ENCODE measurements around the gene ZDHHC19.
"Not testable (repeated sequence)": the region's sequence is repeated elsewhere in the genome, so short reads cannot be mapped to it uniquely, and the experiment has no call there.

ZDHHC19 gene, protein sequence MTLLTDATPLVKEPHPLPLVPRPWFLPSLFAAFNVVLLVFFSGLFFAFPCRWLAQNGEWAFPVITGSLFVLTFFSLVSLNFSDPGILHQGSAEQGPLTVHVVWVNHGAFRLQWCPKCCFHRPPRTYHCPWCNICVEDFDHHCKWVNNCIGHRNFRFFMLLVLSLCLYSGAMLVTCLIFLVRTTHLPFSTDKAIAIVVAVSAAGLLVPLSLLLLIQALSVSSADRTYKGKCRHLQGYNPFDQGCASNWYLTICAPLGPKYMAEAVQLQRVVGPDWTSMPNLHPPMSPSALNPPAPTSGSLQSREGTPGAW

DNA sequence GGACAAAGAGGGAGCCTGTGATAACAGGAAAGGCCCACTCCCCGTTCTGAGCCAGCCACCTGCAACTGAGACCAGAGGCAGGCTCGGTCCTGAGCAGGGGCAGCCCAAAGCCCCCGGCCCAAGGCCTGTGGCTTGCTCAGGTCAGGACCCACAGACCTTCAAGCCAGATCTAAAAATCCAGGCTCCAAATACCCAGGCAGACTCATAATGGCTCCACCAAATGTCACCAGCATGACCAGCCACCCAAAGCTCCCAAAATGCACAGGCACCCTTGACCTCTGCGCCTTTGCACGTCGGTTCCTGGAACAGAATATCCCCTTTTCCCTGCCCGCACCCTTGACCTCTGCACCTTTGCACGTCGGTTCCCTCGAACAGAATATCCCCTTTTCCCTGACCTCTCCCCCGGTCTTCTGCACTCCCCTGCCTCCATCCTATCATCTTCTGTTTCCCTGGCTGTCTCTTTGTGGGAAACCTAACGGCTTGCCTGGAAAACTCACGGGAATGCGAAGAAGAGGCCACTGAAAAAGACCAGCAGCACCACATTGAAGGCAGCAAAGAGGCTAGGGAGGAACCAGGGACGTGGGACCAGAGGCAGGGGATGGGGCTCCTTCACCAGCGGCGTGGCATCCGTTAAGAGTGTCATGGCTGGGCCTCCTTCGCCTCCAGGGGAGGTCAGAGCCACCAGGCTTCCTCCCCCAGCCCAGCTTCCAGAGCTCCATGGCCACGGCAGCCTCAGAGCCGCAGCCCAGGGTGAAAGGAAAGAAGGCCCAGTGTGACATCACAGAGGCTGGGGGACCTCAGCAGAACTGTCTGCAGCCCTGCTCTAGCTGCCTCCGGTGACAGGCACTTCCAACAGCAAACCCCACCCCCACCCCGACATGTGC, at the start of gene ZDHHC19:
TSS of gene ZDHHC19 (minus strand) at position 728 of the 884 bp plus-strand sequence. CDS start at position 643, 85 bp downstream.
- DNase-seq (ENCODE audit: low read depth in 2 of 2): no peak

DNA sequence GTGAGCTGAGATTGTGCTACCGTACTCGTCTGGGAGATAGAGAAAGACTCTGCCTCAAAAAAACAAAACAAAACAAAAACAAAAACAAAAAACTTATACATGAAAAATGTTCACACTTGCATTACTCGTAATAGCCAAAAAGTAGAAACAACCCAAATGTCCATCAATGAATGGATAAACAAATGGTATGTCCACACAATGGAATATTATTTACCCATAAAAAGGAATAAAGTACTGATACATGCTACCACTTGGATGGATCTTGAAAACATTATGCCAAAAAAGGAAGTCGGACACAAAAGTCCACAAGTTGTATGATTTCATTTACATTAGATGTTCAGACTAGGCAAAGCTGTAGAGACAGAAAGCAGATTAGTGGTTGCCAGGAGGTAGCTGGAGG, 49.6 kb upstream of the ZDHHC19 start:
- DNase-seq (ENCODE audit: low read depth in 2 of 2): no peak

DNA sequence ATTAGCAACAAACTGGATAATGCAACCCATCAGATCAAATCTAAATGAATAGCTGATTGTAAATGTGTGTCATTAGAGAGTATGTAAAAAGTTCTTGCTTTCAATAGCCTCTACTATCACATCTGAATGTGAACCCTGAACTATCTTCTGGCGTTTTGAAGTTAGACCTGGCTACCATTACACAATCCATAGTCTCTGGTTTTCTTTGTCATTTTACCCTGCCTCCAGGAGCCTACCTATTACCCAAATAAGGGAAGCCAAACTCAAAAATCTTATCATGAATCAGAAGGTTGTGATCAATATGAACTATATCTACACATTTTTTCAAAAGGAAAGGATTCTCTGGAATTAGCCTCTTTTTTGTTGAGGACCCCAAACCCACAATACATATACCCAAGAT, 44.6 kb upstream of the ZDHHC19 start:
- DNase-seq (ENCODE audit: low read depth in 2 of 2): no peak

DNA sequence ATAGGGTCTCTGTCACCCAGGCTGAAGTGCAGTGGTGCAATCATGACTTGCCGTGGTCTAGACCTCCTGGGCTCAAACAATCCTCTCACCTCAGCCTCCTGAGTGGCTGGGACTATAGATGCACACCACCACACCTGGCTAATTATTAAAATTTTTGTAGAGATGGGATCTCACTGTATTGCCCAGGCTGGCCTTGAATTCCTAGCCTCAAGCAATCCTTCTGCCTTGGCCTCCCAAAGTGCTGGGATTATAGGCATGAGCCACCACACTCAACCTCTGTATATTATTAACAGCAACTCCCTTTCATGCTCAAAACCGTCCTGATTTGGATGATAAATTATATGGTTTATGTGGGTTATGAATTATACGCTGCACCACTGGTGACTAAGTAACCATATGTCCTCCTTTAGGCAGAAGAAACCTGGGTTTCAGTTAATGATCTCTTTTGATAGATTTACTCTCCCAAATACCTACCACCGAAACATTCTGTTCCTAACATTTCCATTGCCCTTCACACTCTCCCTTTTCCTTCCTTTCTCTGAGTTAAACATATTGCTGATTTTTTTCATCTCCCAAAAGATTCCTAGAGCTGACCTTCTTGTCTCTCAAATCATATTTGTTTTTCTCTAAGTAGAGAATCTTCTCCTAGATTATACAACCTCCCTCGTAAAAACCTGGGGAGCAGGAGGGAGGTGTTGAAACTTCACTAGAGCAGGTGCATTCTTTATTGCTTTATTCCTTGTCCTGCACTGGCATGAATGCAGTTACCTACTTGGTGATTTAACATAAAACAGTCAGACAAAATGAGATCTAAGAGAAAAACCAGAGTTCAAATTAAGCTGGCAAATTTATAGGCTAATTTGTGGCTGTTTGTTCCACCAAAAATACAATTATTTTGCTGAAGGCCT, 43.4 kb upstream of the ZDHHC19 start:
- no peak for DNase-seq (ENCODE audit: low read depth in 2 of 2)

DNA sequence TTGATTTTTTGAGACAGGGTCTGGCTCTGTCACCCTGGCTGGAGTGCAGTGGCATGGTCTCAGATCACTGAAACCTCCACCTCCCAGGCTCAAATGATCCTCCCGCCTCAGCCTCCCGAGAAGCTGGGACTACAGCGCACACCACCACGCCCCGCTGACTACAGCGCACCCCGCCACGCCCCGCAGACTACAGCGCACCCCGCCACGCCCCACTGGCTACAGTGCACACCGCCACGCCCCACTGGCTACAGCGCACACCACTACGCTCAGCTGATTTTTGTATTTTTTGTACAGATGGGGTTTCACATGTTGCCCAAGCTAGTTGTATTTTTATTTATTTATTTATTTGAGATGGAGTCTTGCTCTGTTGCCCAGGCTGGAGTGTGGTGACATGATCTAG, 40.7 kb upstream of the ZDHHC19 start:
- no peak for DNase-seq (ENCODE audit: low read depth in 2 of 2)

DNA sequence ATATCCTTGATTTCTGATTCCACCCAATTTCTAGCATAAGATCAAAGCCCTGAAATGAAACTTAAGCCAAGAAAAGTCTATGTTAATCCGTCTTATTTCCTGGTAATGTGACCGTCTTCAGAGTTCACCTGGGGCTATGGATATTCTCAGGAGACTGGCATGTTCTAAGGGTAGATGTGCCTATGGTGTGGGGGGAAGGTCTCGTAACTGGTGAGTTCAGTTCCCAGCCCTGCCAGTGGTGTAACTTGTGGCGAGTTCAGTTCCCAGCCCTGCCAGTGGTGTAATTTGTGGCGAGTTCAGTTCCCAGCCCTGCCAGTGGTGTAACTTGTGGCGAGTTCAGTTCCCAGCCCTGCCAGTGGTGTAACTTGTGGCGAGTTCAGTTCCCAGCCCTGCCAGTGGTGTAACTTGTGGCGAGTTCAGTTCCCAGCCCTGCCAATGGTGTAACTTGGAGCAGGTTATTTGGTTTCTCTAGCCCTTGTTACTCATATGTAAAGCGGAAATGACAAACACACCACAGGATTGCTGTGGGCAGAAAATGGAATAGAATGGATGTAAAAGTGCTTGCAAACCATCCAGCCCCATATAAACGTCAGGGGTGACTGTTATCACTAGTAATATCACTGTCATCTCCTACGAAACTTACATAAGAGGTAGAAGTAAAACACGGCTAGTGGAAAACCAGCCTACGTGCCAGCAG, 35.6 kb upstream of the ZDHHC19 start:
- DNase-seq (ENCODE audit: low read depth in 2 of 2): no peak

DNA sequence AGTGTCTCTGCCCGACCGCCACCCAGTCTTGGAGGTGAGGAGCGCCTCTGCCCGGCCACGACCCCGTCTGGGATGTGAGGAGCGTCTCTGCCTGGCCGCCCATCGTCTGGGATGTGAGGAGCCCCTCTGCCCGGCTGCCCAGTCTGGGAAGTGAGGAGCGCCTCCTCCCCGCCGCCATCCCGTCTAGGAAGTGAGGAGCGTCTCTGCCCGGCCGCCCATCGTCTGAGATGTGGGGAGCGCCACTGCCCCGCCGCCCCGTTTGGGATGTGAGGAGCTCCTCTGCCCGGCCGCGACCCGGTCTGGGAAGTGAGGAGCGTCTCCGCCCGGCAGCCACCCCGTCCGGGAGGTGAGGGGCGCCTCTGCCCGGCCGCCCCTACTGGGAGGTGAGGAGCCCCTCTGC, 33.0 kb upstream of the ZDHHC19 start:
- DNase-seq (ENCODE audit: low read depth in 2 of 2): not testable (repeated sequence)

DNA sequence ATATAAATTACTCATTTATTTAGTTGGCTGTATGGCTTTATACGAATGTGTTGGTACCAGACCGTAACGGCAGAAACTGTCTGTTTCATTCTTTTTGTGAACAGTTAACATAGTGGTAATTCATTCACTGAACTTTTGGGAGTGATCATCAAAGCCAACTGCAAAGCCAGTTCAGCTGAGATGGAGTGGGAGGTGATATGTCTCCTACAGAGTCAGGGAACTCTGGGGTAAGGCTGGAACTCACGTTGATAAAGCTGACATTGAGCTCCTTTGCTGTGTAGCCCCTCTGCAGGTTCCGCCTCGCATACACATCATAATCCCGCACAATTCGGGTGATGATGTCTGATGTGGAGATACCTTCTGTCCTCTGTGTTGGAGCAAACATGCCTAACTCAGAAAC, 30.5 kb upstream of the ZDHHC19 start:
- DNase-seq (ENCODE audit: low read depth in 2 of 2): no peak

DNA sequence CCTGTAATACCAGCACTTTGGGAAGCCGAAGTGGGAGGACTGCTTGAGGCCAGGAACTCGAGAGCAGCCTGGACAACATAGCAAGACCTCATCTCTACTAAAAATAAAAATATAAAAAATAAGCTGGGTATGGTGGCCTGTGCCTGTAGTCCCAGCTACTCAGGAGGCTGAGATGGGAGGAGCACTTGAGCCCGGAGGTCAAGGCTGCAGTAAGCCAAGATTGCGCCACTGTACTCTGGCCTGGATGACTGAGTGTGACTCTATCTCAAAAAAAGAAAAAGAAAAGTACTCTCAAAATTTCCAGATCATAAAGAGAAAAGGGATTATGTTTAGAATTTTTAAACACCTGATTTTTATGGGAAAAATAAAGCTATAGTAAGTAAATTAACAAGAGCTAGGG, 29.2 kb upstream of the ZDHHC19 start:
- DNase-seq (ENCODE audit: low read depth in 2 of 2): no peak

DNA sequence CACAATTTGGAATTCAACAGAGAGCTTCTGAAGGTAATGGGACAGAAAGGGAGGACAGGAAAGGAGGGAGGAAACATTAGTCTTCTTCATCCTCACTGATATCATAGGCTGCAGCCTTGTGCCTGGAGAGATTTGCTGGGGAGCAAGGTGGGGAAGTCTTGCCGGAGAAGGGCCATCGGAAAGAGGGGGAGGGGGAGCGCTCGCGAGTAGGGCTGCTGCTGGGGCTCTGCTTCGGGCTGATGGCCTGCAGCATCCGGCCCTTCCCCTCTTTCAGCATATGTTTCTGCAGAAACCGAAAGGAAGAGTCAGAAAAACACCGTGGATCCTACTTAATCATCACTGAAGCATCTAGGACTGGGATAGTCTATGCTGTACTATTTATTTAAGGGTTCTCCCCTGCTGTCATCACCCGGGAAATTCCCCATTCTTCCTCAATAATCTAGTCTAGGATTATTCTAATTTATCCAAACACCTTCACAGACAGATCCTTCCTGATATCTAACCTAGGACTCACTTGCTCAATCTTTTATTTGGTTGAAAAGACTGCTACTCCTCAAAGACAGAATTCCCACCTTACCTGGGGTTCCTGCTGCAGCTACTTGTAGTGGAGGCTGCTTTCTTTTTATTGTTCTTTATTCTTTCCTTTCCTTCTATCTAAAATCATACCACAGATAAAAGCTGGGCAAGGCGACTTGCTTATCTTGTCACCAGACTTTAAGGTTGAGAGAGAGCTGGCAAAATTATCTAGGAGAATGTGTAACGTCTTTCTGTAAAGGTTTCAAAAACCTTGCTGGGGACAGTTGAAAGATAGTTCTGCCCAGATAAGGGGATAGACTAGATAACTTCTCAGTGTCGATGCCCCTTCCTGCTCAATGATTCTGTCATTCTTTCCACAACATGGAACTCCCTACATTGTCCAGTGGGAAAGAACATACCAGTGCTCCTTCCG, 27.7 kb upstream of the ZDHHC19 start:
- no peak for DNase-seq (ENCODE audit: low read depth in 2 of 2)

DNA sequence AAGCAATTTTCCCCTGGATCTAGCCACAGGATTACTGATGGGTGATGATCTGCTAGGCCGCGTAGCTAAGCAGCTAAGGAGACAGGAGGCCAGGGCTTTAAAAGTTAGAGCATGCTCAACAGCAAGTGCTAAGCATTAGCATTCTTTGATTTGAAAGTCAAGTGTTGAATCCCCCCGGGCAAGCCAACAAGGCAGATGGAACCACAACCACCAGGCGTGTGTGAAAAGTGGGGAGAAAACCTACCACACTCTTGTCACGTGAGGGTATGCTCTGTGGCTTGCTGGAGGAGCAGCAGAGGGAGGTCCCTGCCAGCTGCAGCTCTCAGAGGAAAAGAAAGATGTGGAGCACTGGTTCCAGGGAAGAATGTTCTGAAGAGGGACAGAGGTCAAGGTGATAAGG, 26.0 kb upstream of the ZDHHC19 start:
- no peak for DNase-seq (ENCODE audit: low read depth in 2 of 2)

DNA sequence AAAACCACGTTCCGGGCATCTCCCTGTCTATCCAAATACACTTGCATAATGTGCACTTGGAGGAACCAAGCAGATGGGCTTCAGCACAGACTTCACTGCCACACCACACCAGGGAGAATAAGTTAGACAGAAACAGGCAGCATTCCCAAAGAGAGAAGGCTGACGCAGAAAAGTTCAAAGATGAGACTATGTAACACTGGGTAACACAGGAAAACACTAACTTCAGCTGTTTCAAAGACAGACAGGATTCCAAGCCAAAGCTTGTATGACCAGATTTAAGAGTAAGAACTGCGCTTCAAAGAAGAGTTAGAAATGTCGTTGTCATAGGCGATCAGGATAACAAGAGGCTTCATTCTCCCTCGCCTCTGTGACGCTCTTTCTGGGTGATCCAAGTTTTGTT, 25.0 kb upstream of the ZDHHC19 start:
- no peak for DNase-seq (ENCODE audit: low read depth in 2 of 2)

DNA sequence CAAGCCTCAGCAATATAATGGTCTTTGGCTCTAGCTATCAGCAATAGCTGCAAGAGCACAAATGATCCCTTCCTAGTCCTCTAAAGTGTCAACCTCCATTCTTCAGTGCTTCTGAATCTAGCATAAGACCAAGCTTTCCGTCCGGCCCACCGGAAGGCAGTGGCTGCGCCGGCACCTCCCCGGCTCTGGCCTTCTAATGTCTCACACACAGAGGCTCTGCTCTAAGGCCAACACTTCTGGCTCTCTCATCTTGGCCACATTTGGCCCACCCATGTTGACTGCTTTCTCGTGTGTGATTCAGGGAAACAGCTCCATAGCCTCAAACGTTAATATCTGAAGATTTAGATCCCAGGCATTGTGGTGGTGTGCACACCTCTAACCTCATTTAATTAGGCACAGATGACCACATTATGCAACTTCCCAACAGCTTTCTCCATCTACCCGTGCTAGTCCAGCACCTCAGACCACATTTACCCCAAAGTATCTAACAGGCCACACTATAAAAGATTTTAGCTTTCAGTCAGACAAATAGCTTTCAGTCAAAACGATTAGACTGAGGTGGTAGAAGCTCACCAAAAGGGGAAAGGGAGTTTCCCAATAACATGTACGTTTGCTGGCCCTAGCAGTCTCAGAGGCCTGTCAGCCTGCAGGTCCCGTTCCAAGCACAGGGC, 24.4 kb upstream of the ZDHHC19 start:
- DNase-seq (ENCODE audit: low read depth in 2 of 2): no peak

DNA sequence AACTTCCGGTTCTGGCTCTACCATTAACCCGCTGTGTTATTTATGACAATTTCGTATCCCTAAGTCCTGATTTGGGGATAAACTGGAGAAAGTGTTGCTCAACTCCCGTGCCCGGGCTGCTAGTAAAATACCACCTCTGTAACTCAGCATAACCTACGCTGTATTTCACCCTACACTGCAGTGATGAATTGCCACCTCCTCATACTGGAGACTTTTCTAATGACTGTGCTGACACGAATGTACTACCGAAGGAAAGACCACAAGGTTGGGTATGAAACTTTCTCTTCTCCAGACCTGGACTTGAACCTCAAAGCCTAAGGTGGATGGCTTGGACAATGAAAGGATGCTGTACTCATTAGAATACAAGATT, 21.7 kb upstream of the ZDHHC19 start:
- DNase-seq (ENCODE audit: low read depth in 2 of 2): no peak

DNA sequence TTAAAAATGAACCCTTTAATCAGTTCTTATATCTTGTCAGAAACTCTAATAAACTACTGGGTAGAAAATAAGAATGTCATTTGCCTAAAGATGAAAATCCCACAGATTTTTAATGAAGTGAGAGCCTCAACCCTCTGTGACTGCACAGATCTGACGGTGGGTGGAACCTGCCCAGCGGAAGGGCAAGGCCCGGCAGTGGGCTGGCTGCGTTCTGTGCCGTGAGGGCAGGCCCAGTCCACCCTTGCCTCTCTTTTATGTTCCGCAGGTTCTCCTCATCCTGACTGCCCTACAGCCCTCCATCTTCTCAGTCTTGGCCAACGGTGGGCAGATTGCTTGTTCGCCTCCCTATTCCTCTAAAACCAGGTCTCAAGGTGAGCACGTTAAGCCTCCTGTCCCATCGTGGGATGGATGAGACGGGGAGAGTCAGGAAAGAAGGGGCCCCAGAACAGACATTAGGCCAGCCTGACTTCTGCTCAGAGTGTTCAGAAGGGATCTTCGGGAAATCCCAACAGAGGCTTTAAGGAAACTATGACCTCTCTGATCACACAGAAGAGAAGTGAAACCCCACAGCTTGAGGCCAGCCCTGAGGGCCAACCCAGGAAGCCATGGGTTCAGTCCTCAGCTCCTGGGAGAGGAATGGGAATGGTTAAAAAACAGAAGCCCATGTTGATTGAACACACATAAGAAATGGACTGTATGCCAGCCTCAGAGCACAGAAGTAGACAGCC, 21.1 kb upstream of the ZDHHC19 start:
- DNase-seq (ENCODE audit: low read depth in 2 of 2): no peak

DNA sequence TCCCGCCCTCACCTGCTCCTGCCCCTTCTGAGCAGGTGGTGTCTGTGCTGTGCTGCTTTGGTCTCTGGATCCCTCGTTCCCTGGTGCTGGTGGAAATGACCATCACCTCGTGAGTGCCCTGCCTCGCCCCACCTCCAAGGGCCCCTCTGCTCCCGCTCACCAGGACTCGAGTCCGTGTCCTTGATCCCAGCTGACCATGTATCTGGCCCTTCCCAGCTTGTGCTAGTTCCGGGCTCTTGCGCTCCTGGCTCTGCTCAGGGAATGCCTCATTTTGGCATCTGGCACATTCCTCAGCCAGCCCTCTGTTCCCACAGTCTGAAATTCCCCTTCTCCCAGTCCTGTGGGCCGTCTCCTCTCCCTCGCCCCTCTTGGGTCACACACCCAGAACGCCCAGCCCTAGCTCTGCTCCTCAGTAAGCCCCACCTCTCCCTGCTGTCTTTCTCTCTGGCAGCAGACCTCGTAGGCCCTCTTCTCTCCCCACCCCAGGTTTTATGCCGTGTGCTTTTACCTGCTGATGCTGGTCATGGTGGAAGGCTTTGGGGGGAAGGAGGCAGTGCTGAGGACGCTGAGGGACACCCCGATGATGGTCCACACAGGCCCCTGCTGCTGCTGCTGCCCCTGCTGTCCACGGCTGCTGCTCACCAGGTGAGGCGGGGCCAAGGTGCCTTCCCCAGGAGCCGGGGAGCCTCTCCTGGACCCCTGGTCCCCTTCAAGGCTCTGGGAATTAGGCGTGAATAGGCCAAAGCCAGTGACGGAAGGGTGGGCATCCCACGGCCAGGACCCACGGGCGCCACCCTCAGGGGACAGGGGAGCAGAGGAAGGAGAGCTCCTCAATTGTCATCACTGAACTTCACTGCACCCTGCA, 16.7 kb upstream of the ZDHHC19 start:
- DNase-seq (ENCODE audit: low read depth in 2 of 2): no peak

DNA sequence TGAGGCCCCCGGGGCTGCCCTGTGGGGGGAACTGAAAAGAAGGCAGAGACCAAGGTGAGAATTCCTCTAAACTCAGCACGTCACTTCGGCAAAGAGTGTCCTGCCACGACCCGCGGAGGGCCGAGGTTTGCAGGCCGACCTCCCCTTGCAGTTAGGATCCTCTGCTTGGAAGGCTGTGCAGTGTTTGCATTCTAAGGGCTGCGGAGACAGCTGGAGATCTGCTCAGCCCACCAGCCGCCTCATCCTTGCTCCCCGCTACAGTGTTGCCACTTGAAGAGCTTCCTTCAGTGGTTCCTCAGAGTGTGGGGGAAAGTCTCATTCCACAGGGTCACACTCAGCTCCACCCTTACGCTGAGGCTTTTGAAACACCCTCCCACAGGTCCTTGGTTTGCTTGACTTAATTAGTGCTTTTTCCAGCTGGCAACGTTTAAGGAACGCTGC, 15.9 kb upstream of the ZDHHC19 start:
- DNase-seq (ENCODE audit: low read depth in 2 of 2): no peak

DNA sequence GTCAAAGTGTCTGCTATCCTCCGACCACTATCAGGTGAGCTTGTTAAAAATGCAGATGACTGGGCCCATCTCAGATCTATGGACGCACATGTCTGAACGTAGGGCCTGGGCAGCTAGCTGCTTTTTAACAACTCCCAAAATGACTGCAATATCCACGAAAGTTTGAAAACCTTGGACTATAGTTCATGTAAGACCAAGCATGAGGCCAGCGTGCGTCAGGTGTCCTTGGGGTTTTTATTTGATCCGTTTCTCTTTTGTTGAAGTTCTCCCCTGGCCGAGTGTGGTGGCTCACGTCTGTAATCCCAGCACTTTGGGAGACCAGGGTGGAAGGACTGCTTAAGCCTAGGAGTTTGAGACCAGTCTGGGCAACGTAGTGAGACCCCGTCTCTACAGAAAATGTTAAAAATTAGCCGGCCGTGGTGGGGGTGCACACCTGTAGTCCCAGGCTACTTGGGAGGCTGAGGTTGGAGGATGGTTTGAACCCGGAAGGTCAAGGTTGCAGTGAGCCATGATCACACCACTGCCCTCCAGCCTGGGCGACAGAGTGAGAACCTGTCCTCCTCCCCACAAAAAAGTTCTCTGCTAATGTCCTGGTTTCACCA, 14.7 kb upstream of the ZDHHC19 start:
- DNase-seq (ENCODE audit: low read depth in 2 of 2): no peak

Measured in stimulated activated CD4-positive, alpha-beta T cell treated with anti-CD3 and anti-CD28 coated beads, Interleukin-12 subunit alpha, Interleukin-12 subunit beta, amount 100 ng/mL, for 24 hours (primary cell).